Measurements from ENCODE around the gene EIF2AK2.

DNA sequence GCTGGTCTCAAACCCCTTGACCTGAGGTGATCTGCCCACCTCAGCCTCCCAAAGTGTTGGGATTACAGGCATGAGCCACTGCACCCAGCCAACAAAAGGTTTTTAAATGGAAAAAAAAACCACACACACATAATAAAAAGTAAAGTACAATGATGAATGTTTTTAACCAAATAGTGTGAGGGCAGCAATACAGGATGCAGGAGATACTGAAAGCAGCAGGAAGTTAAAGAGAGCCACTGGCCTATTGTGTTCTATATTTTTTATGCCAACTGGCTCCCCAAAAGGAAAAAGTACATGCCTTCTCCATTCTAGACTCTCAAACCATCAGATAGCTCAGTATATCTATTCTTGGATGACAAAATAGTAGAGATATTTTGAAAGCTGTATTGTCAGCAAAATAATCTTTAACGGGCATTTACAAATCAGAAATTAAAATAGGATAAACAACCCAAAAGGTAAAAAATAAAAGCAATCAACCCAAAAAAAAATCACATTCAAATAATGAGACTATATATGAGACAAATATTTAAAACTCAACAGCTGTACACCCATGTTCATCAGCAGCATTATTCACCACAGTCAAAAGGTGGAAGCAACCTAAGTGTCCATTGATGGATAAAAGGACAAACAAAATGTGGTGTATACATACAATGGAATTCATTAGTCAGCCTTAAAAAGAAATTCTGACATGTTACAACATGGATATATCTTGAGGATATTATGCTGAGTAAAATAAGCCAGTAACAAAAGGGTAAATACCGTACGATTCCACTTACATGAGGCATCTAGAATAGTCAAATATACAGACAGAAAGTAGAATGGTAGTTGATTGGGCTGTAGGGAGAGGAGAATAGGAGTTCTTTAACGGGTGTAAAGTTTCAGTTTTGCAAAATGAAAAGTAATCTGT lies 46.2 kb downstream of the EIF2AK2 start:
- no peak for TF ChIP-seq EZH2 (IDR thresholded peaks at IDR 0.05)
- TF ChIP-seq POLR2AphosphoS5 (IDR thresholded peaks at IDR 0.05; ENCODE audit: borderline replicate concordance, low read depth, low read length) = no peak
